Neural progenitor cell (in vitro differentiated cells): ENCODE results near the gene CFAP410. TPM values are rescaled to one million over a fixed set of nuclear protein-coding genes. Genes with fewer than 3 reads are reported as not detected.

Source experiments
- DNase-seq: peaks from one replicate; pipeline ENCODE4 v3.0.0-alpha.2; 2016; ENCODE audit warnings: low spot score
- H2AFZ ChIP-seq: fragments of 200-600 bp; sonication (generic); replicated peaks from 2 replicates; pipeline ENCODE4 v1.6.1; 2016; ENCODE audit warnings: antibody characterized with exemption
- H3F3A ChIP-seq: fragments of 200-600 bp; sonication (generic); 2 replicates; pipeline ENCODE4 v1.6.1; 2016; ENCODE audit warnings: antibody characterized with exemption, low read depth
- H3K27ac ChIP-seq: fragments of 200-600 bp; sonication (generic); 2 replicates; pipeline ENCODE4 v1.5.1; 2016; ENCODE audit warnings: mild to moderate bottlenecking
- H3K27me3 ChIP-seq: fragments of 200-600 bp; sonication (generic); 2 replicates; pipeline ENCODE4 v1.6.1; 2016; ENCODE audit warnings: mild to moderate bottlenecking, moderate library complexity
- H3K36me3 ChIP-seq: fragments of 200-600 bp; sonication (generic); 2 replicates; pipeline ENCODE4 v1.5.1; 2016
- H3K4me1 ChIP-seq: fragments of 200-600 bp; sonication (generic); 2 replicates; pipeline ENCODE4 v1.6.1; 2016; ENCODE audit warnings: mixed run types
- H3K4me2 ChIP-seq: fragments of 200-600 bp; sonication (generic); 2 replicates; pipeline ENCODE4 v1.6.1; 2016
- H3K4me3 ChIP-seq: fragments of 200-600 bp; sonication (generic); 2 replicates; pipeline ENCODE4 v1.5.1; 2016
- H3K79me2 ChIP-seq: fragments of 200-600 bp; sonication (generic); 2 replicates; pipeline ENCODE4 v1.6.1; 2016; ENCODE audit warnings: low read depth
- H3K9ac ChIP-seq: fragments of 200-600 bp; sonication (generic); 2 replicates; pipeline ENCODE4 v1.6.1; 2016
- H3K9me3 ChIP-seq: fragments of 200-600 bp; sonication (generic); 2 replicates; pipeline ENCODE4 v1.5.1; 2016; ENCODE audit warnings: low read depth
- H4K20me1 ChIP-seq: fragments of 200-600 bp; sonication (generic); 2 replicates; pipeline ENCODE4 v1.6.1; 2016; ENCODE audit warnings: low read depth
- H3K27ac Mint-ChIP-seq: 3 replicates; pipeline ENCODE4 v1.8.0; 2021; ENCODE audit warnings: mixed read lengths
- H3K27me3 Mint-ChIP-seq: 2 replicates; pipeline ENCODE4 v1.8.0; 2022; ENCODE audit warnings: low read depth, mild to moderate bottlenecking, inconsistent platforms, moderate library complexity, mixed read lengths; ENCODE audit not compliant: insufficient read depth
- H3K36me3 Mint-ChIP-seq: 3 replicates; pipeline ENCODE4 v1.8.0; 2021; ENCODE audit warnings: mixed read lengths
- H3K4me1 Mint-ChIP-seq: 3 replicates; pipeline ENCODE4 v1.8.0; 2021; ENCODE audit warnings: mixed read lengths
- H3K4me3 Mint-ChIP-seq: 3 replicates; pipeline ENCODE4 v1.8.0; 2021; ENCODE audit warnings: mild to moderate bottlenecking, moderate library complexity, mixed read lengths
- H3K9me3 Mint-ChIP-seq: 3 replicates; pipeline ENCODE4 v1.8.0; 2020; ENCODE audit warnings: mixed read lengths
- EZH2 ChIP-seq: fragments of 200-600 bp; sonication (generic); IDR thresholded peaks from 2 replicates; pipeline ENCODE4 v1.6.1; 2017; ENCODE audit warnings: antibody characterized with exemption, mild to moderate bottlenecking, moderate library complexity
- EZH2phosphoT487 ChIP-seq: fragments of 200-600 bp; sonication (generic); IDR thresholded peaks from 2 replicates; pipeline ENCODE4 v1.6.1; 2017; ENCODE audit warnings: antibody characterized with exemption
- total RNA-seq: library from RNA; depleted of rRNA; stranded (reverse); fragments of >200 nt; gene quantifications from 2 replicates; pipeline ENCODE4 v1.2.3, GENCODE V29; 2015; ENCODE audit warnings: low replicate concordance
- TF ChIP-seq, protein P1 (sequence below): fragments of 200-600 bp; sonication (generic); IDR thresholded peaks from 2 replicates; pipeline ENCODE4 v1.5.1; 2017; ENCODE audit warnings: antibody characterized with exemption, mild to moderate bottlenecking

Gene CFAP410
- total RNA-seq, 1 donor from 2014 or later: 7.5 TPM

DNA sequence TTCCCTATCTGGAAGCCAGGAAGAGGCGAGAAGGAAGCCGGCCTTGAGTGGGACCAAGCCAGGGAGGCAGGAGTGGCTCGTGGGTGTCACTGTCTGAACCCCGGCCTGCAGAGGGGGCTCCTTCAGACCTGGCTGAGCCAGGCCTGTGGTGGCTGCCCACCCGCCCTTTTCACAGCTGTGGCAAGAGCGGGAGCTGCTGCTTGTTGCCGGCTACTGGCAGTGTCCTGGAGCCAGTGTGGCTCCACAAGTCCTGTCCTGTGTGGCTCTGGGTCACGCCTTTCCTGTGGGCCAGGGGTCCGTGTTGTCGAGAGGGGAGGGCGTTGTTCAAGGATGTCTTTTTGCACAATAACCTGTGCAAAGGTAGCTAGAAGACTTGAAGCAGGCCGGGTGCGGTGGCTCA is 38.0 kb downstream of the CFAP410 start:
- H3K79me2 ChIP-seq: peaks cover 16% of the 10 kb centered on the region
- H3K9ac ChIP-seq: no peak overlapping the region
- H3F3A ChIP-seq: peaks cover 20% of the 10 kb centered on the region
- TF ChIP-seq, protein P1, sequence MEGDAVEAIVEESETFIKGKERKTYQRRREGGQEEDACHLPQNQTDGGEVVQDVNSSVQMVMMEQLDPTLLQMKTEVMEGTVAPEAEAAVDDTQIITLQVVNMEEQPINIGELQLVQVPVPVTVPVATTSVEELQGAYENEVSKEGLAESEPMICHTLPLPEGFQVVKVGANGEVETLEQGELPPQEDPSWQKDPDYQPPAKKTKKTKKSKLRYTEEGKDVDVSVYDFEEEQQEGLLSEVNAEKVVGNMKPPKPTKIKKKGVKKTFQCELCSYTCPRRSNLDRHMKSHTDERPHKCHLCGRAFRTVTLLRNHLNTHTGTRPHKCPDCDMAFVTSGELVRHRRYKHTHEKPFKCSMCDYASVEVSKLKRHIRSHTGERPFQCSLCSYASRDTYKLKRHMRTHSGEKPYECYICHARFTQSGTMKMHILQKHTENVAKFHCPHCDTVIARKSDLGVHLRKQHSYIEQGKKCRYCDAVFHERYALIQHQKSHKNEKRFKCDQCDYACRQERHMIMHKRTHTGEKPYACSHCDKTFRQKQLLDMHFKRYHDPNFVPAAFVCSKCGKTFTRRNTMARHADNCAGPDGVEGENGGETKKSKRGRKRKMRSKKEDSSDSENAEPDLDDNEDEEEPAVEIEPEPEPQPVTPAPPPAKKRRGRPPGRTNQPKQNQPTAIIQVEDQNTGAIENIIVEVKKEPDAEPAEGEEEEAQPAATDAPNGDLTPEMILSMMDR: no peak
- no peak for TF ChIP-seq EZH2phosphoT487
- no peak for TF ChIP-seq EZH2
- Mint-ChIP-seq H3K27ac (no peak overlapping the region), H3K9me3 (no peaks in the 10 kb centered on the region), H3K36me3 (no peaks in the 10 kb centered on the region), H3K27me3 (peaks cover 2% of the 10 kb centered on the region), H3K4me3 (peak overlapping the region; percentile 87), H3K4me1 (peaks cover 36% of the 10 kb centered on the region)
- no peak overlapping the region for H3K27ac ChIP-seq
- H3K9me3 ChIP-seq: no peaks in the 10 kb centered on the region
- peaks cover 53% of the 10 kb centered on the region for H4K20me1 ChIP-seq
- H3K36me3 ChIP-seq: no peaks in the 10 kb centered on the region
- peaks cover 22% of the 10 kb centered on the region for H3K27me3 ChIP-seq
- no peak overlapping the region for H2AFZ ChIP-seq
- H3K4me2 ChIP-seq: peak overlapping the region; percentile 86
- peak overlapping the region; percentile 89 for H3K4me3 ChIP-seq
- peaks cover 26% of the 10 kb centered on the region for H3K4me1 ChIP-seq
- DNase-seq: no peak

DNA sequence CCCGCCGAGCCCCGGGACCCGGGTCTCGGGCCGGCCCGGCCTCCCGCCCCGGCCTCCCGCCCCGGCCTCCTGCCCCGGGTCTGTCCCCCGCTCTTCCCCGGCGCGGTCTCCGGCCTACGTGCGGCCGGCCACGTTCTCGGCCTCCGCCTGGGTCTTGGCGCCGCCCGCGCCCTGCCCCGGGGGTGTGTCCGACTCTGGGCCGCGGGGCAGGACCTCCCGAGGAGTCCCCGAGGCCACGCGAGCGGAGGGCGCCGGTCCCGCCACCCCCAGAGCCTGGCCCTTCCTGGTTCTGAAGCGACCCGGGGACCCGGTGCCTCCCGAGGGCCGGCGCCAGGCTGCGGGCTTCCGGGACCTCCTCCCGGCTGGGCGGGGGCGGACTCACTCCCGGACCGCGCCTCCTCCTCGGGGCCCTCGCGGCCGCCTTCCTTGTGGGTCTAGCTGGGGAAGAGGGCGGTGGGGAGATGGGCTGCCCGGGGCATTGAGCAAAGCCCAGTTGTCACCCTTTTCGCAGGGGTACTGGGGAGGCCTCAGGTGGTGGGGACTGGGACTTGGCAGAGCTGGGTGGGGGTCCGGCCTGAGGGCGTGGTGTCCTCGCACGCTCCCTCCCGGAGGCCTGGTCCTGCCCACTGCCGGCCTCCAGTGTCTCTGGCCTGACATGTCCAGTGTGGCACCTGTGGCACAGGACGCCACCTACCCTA is 38.8 kb downstream of the CFAP410 start:
- Mint-ChIP-seq H3K27ac (no peak overlapping the region), H3K9me3 (no peaks in the 10 kb centered on the region), H3K4me3 (peak overlapping the region; percentile 87), H3K36me3 (no peaks in the 10 kb centered on the region), H3K4me1 (peaks cover 36% of the 10 kb centered on the region), H3K27me3 (peaks cover 2% of the 10 kb centered on the region)
- Histone ChIP-seq H4K20me1 (peaks cover 50% of the 10 kb centered on the region), H3K9ac (no peak overlapping the region), H3K79me2 (peaks cover 16% of the 10 kb centered on the region), H3K4me2 (peak overlapping the region; percentile 86), H3K27ac (no peak overlapping the region), H3K4me1 (peaks cover 26% of the 10 kb centered on the region), H3K9me3 (no peaks in the 10 kb centered on the region), H2AFZ (peak overlapping the region; percentile 72), H3K36me3 (no peaks in the 10 kb centered on the region), H3K4me3 (peak overlapping the region; percentile 89), H3K27me3 (peaks cover 22% of the 10 kb centered on the region), H3F3A (peaks cover 20% of the 10 kb centered on the region)
- TF ChIP-seq, protein P1: no peak
- TF ChIP-seq EZH2 (no peak), EZH2phosphoT487 (no peak)
- DNase-seq: peak; percentile 60

DNA sequence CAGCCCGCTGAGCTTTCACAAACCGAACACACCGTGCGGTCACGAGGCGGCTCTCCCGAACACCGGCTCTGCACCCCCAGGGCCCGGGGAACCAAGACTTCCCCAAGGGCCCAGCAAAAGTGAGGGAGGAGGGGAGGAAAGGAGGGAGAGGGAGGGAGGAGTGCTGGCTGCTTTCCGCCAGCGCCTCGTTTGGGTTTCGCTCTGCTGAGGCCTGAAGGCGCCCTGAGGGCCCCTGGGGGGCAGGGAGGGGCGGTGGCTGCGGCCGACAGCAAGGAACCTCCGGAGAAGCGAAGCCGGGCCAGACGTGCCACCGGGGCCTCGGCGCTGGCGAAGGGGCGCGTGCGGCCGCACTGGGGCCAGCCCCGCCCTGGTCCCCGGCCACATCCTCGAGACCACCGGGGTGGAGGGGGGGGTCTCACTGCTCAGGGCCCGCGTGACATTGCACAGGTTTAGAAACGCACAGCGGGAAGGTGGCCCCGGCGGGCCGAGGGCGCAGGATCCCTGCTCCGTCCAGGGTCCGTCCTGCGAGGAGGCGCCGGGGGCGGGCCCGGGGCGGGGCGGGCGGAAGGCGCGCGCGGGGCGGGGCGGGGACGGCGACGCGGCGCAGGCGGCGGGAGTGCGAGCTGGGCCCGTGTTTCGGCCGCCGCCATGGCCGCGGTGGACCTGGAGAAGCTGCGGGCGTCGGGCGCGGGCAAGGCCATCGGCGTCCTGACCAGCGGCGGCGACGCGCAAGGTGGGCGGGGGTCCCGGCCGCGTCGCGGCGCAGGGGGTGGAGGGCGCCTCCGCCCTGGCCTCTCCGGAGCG is 39.5 kb downstream of the CFAP410 start, which contains the start of gene PFKL:
Gene PFKL, plus strand, starts transcription at position 596 of the 804 bp plus-strand sequence. Its CDS starts 53 bp downstream, at position 649.
- Histone ChIP-seq H3K9me3 (no peaks in the 10 kb centered on the region), H4K20me1 (peaks cover 43% of the 10 kb centered on the region), H2AFZ (peak within 1 kb of the TSS; percentile 72), H3K4me2 (peak within 1 kb of the TSS; percentile 86), H3K27me3 (peaks cover 22% of the 10 kb centered on the region), H3K9ac (no peak within 1 kb of the TSS), H3F3A (peaks cover 20% of the 10 kb centered on the region), H3K27ac (no peak within 1 kb of the TSS), H3K4me3 (peak within 1 kb of the TSS; percentile 89), H3K4me1 (peaks cover 23% of the 10 kb centered on the region), H3K36me3 (no peaks in the 10 kb centered on the region), H3K79me2 (peaks cover 12% of the 10 kb centered on the region)
- peak within 1 kb of the TSS; percentile 53 for H3K27ac Mint-ChIP-seq
- peaks cover 2% of the 10 kb centered on the region for H3K27me3 Mint-ChIP-seq
- TF ChIP-seq, protein P1: no peak
- TF ChIP-seq EZH2phosphoT487: peak; percentile 53
- peak; percentile 61 for TF ChIP-seq EZH2
- H3K4me1 Mint-ChIP-seq: peaks cover 31% of the 10 kb centered on the region
- no peaks in the 10 kb centered on the region for H3K9me3 Mint-ChIP-seq
- peak within 1 kb of the TSS; percentile 91 for H3K4me3 Mint-ChIP-seq
- no peaks in the 10 kb centered on the region for H3K36me3 Mint-ChIP-seq
- peak; percentile 81 for DNase-seq
